Upper lobe of left lung (tissue), 4 donors: Measurements from ENCODE around the gene LRPAP1.

Experiments used
- CTCF ChIP-seq, 6 experiments: fragments of 450-650 bp in 4 of 6; fragments of 200-600 bp in 2 of 6; sonication (generic) in 2 of 6; IDR thresholded peaks; one replicate each; pipeline ENCODE4 v1.5.1; 2016 to 2019; ENCODE audit warnings: antibody characterized with exemption in 6 of 6
- EP300 ChIP-seq, 4 donors: sonication (generic); formaldehyde crosslinking; IDR thresholded peaks; one replicate each; pipeline ENCODE4 v1.5.1; 2017; ENCODE audit warnings: antibody characterized with exemption in 4 of 4, control low read depth in 2 of 4
- POLR2AphosphoS5 ChIP-seq, 2 donors: sonication (generic); formaldehyde crosslinking; IDR thresholded peaks; one replicate each; pipeline ENCODE4 v1.5.1; 2017; ENCODE audit warnings: antibody characterized with exemption in 2 of 2

GRCh38 chr4:3516836-3517730, 15.1 kb downstream of the LRPAP1 start:
- TF ChIP-seq CTCF (IDR thresholded peaks at IDR 0.05): no peak
- no peak for TF ChIP-seq EP300 (IDR thresholded peaks at IDR 0.05)
- no peak for TF ChIP-seq POLR2AphosphoS5 (IDR thresholded peaks at IDR 0.05)
